Fibroblast of villous mesenchyme (primary cell): ENCODE results near the gene TENT5C. TPM values are rescaled to one million over a fixed set of nuclear protein-coding genes. Genes with fewer than 3 reads are reported as not detected.

ENCODE experiments used
- DNase-seq: peaks from one replicate; pipeline ENCODE4 v3.0.0-alpha.2; 2010; ENCODE audit warnings: low read depth
- H3K4me3 ChIP-seq: 2 replicates; pipeline ENCODE4 v1.5.1; 2011; ENCODE audit warnings: low read depth, mild to moderate bottlenecking, low read length
- CTCF ChIP-seq: IDR thresholded peaks from 2 replicates; pipeline ENCODE4 v1.5.1; 2012; ENCODE audit warnings: low read depth, mild to moderate bottlenecking, low read length; ENCODE audit not compliant: insufficient read depth
- total RNA-seq: library from RNA; depleted of rRNA; stranded (reverse); fragments of >200 nt; gene quantifications from 2 replicates; pipeline ENCODE4 v1.2.3, GENCODE V29; 2012

The TENT5C gene
- total RNA-seq, 1 donor: 4.3 TPM

GRCh38 chr1:117646007-117646811, 40.4 kb downstream of the TENT5C start:
- H3K4me3 ChIP-seq: no peak overlapping the region
- TF ChIP-seq CTCF: no peak
- DNase-seq: no peak

GRCh38 chr1:117646956-117647355, 41.1 kb downstream of the TENT5C start:
- no peak for TF ChIP-seq CTCF
- no peak overlapping the region for H3K4me3 ChIP-seq
- no peak for DNase-seq

- no peak for TF ChIP-seq CTCF
- DNase-seq: no peak
- H3K4me3 ChIP-seq: no peak overlapping the region
Measured at GRCh38 chr1:117648015-117648414, 42.2 kb downstream of the TENT5C start.

GRCh38 chr1:117650840-117651568, 45.2 kb downstream of the TENT5C start:
- no peak for DNase-seq
- no peak overlapping the region for H3K4me3 ChIP-seq

GRCh38 chr1:117651616-117652015, 45.8 kb downstream of the TENT5C start:
- no peak overlapping the region for H3K4me3 ChIP-seq
- DNase-seq: no peak

More at GRCh38 chr1:117650840-117651568, 45.2 kb downstream of the TENT5C start:
- TF ChIP-seq CTCF: no peak

GRCh38 chr1:117652421-117652820, 46.6 kb downstream of the TENT5C start:
- DNase-seq: no peak
- TF ChIP-seq CTCF: no peak
- no peak overlapping the region for H3K4me3 ChIP-seq

More at GRCh38 chr1:117651616-117652015, 45.8 kb downstream of the TENT5C start:
- no peak for TF ChIP-seq CTCF
